NCI-H1930 (cell line): ENCODE data around the gene RADIL.

Experiments used
- DNase-seq, 2 experiments: peaks; one replicate each; lab custom pipeline; 2025; lab: John Stamatoyannopoulos, UW

RADIL gene

GRCh38 chr7:4775250-4775847 lies 108.2 kb downstream of the RADIL start, which contains the start of gene AP5Z1:
AP5Z1 (plus strand) TSS chr7:4775623; CDS start chr7:4775716, 93 bp downstream.
- peak; percentile 88 to 92 for DNase-seq

DNA sequence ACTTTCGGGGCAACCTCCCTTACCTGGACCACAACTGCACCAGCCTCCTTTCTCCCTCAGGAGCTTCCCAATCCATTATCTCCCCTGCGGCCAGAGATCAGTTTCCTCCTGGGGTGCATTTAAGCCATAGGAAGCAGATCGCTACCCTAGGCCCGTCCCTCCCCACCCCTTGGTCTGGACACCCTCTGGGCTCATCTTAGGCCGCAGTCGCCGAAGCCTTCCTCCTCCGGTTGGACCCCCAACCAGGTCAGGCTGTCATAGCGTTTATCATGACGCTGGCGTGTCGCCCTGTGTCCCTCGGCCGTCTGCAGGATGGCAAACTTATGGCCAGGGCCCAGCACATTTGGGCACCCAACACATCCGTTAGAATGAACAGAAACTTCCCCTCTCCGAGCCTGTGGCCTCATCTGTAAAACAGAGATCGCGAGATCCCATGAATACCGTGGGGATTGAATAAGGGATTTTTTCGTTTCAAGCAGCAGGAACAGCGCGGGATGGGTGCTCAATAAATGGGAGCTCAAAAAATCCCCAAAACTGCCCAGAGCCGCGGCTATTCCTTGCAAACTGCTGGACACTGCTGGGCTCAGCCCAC lies 108.8 kb downstream of the RADIL start:
- DNase-seq, result no peak

- no peak for DNase-seq
Measured at GRCh38 chr7:4774007-4774406, 109.5 kb downstream of the RADIL start.

GRCh38 chr7:4772306-4772705 lies 111.2 kb downstream of the RADIL start:
- DNase-seq, result no peak

DNA sequence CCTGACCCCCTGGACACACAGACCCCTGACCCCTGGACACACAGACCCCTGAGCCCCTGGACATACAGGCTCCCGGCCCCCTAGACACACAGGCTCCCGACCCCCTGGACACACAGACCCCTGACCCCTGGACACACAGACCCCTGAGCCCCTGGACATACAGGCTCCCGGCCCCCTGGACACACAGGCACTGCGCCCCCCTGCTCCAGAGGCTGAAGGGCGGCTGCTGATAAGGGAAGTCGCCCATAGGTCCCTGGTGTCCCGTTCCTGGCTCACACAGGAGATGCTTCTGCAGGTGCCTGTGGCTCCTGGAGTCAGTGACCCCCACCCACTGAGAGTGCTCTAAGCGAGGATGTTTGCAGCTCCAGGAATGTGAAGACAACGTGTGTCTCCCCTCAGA lies 111.8 kb downstream of the RADIL start:
- DNase-seq, result no peak

DNA sequence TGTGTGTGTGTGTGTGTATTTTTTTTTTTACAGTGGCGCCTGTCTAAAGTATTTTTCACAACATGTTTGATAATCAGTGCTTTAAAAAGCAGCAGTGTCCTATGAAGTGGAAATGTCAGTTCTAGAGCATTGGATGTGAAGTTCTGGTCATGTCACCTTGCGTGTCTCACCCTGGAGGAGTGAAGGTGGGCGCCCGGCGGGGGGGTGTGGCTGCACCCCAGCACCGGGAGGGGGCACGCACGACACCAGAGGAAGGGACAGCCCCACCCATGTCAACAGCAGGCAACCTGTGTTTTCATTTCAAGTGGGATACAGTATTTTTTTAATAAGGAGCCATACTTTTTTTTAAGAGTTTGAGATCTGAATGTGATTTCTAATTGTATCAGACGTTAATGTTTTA lies 112.6 kb downstream of the RADIL start:
- no peak for DNase-seq

- no peak for DNase-seq
Measured at GRCh38 chr7:4769761-4770160, 113.8 kb downstream of the RADIL start.

DNA sequence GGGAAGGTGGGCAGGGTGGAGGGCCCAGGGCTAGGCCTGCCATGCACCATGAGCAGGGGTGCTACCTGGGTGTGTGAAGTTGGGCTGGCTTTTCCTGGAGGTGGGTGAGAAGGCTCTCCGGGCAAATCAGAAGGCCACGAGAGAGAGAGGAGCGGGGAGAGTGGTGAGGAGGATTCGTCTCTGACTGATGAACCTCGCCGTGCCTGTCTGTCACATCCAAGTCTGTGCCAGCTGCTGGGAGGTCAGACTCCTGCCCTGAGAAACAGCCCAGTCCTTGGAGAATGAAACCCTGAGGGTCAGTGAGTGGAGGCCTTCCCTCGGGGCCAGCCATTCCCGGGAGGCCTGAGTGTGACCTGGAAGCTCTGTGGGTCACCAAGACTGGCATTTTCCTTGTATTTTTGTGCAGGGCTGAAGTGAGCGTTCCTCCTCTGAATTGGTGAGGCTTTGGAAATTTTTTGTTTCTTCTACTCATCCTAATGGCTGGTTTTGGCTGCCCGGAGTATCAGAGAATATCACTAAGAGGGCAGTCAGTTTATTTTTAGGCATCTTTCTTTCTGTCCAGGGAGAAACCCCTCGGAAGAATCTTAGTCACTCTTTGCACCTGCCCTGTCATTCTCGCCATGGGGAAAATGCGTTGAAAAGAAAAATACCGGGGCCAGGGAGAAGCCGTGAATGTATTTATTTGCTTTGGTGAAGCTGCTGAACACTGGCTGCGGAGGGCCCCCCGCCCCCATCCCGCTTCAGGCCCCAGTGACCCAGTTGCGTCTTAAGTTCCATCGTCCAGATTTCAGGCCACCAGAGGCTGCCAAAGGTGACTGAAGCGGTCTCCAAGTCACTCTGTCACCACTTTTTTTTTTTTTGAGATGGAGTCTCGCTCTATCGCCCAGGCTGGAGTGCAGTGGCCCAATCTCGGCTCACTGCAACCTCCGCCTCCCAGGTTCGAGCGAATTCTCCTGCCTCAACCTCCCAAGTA lies 114.6 kb downstream of the RADIL start:
- DNase-seq, result no peak

DNA sequence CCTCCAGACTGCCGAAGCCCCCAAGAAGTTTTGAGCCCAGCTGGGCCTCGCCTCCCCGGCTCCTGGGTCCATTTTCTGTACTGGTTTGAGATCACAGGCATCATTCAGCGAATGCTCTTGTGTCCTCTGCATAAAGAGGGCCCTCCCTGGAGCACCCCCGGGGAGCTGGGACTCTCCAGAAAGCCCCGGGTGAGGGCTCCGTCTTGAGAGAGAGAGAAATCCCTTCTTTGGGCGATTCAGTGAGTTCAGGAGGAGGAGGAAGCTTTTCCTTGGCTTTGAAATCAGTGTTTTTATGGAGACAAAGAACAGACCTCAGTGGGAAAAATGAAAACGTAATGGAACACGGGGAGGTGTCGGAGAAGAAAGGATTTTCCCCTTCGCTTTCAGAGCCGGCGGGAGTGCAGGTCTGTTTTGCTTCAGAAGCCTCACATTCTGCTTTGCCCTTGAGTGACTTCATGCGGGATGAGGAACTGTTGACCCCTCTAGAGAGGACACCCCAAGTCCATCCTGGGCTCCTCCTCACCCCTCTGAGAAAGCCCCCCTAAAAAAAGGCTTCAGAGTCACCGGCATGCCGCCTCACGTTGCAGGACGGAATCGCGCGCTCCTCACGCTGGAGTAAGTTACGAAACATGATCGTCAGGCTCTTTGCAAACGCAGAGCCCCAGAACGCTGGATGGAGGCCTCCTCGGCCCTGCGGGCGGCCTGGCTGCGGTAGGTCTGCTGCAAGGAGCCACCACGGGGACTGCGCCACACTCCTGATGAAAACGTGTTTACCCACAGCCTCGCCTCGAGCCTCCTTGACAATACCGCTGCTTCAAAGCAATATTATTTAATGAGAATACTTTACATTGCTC lies 116.6 kb downstream of the RADIL start:
- DNase-seq, result no peak

DNA sequence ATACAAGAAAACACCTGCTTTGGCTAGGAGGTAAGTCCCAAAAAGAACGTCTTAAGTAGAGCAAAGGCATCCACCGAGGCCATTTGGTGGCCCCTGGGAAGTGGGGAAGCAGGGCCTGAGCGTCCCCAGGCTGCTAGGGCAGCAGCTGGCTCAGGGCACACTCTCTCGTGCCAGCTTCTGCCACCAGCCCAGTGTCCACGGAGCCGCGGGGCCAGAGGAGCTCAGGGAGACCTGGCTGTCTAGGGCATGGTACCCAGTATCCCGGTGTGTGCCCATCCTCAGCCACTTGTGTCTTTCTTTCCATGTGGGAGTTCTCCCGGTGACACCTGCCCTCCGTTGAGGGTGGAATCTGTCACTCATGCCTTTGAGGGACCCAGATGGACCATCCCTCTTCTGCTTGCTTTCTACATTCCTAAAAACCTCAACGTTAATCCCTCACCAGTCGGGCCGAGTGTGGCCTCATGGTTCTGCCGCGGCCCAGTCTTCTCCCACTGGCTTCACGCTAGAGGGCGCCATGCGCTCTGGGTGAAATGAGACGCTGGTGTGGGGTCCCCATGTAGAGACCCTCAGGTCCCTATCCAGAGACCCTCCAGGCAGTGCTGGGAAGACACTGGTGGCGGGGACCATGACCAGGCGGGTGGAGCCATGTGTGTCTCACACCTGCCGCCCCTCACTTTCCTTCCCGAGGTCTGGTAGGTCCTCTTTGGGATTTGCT lies 117.6 kb downstream of the RADIL start:
- DNase-seq, result no peak

DNA sequence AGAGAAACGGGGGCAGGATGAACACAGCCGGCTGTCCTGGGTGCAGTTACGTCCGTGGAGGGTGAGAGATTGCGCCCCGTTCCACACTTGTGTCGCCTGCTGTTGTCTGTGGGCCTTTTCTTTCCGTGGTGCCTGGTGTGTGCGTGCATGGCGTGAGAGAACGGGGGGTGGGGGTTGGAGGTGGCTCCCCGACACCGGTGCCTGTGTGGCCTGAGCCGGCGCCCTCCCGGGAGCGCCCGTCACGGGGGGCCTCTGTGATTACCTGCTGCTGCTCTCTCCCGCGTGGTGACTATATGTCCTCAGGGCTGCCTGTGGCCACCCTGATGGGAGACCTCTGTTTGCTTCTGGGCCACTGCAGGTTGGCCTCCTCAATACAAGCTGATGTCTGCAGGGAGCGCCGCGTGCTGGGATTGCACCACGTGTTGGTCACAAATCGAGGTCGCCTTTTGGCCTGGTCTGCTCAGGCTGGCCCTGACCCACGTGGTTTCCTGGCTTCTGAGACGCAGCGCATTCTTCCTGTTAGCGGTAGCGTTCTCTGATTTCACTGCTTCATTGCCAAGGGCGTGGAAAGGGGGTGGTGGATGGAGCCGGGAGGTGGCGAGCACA lies 119.0 kb downstream of the RADIL start:
- DNase-seq, result no peak

- no peak for DNase-seq
Measured at GRCh38 chr7:4763794-4764185, 119.7 kb downstream of the RADIL start.

GRCh38 chr7:4763091-4763793 lies 120.3 kb downstream of the RADIL start:
- DNase-seq, result no peak

- no peak for DNase-seq
Measured at GRCh38 chr7:4762121-4763055, 121.1 kb downstream of the RADIL start.

DNA sequence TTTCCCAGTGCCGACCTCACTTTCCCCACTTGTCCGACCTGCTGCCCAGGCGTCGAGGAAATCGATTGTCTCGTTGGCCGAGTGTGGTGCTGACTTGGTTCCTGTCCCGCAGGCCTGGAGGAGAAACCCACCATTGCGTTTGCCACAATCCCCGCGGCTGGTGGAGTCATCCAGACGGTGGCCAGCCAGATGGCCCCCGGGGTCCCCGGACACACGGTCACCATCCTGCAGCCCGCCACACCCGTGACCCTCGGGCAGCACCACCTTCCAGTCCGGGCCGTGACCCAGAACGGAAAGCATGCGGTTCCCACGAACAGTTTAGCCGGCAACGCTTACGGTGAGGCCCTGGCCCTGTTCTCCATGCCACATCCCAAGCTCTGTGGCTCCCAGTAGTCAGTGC lies 122.6 kb downstream of the RADIL start:
- no peak for DNase-seq

GRCh38 chr7:4759211-4759610 lies 124.3 kb downstream of the RADIL start:
- no peak for DNase-seq

DNA sequence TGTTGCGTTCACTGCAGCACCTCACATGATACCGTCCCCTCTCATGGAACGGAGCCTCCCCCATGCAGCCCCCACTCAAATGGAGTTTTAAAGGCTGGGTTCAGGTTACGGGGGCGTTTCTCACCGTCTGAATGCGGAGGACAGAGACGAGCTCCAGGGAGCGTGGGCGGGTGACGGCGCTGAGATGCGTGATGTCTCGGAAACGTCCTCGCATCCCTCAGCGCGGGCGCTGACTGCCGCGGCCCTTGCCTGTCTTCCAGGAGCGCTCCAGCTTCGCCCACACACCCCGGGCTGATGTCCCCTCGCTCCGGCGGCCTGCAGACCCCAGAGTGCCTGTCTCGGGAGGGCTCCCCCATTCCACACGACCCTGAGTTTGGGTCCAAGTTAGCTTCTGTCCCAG lies 124.7 kb downstream of the RADIL start:
- no peak for DNase-seq

DNA sequence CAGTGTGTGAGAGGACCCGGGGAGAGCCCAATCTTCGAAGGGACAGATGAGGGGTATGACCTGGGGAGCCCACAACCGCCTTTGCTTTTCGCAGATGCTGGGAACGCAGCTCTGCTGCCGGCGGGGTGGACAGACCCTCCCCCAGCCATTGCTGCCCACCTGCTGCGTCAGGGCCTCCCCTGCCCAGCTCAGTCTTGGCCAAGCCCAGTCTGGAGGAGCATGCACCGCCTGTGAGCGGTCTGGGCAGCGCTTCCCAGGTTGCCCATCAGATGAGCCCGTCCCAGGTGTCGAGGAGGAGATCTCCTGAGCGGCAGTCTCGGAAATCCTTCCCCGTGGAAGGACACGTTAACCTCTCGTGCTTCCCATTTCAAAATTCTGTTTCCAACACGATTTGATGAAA lies 125.4 kb downstream of the RADIL start:
- DNase-seq, result no peak

- no peak for DNase-seq
Measured at GRCh38 chr7:4755045-4755444, 128.5 kb downstream of the RADIL start.
